K562 (cell line): ENCODE results near the gene SNRPA. TPM values are rescaled to one million over a fixed set of nuclear protein-coding genes. Genes with fewer than 3 reads are reported as not detected.
A peak's percentile ranks its signal among the peaks of the same experiment; 100 is the strongest.

Experiments
- ATAC-seq: fragments of 200-7000 bp; cut with Tn5 transposase; 3 replicates; pipeline ENCODE4 v1.9.1; 2020; ENCODE audit warnings: moderate library complexity
- BruUV-seq: library from RNA; stranded (reverse); fragments of 400-500 nt; replicated peaks from 2 replicates; lab custom pipeline; 2021; lab: Mats Ljungman, UMichigan
- CTCF ChIA-PET: fragments of 300-600 bp; formaldehyde crosslinking; extraction: SDS; loops from one replicate; lab custom pipeline; 2021; ENCODE audit warnings: low intra/inter-chr PET ratio; lab: Yijun Ruan, JAX
- POLR2A ChIA-PET: fragments of 300-600, 350-650 bp; sonication (Branson Sonifier 250); formaldehyde crosslinking; extraction: SDS; loops from one replicate; lab custom pipeline; 2021; ENCODE audit warnings: antibody characterized with exemption, inconsistent platforms; lab: Yijun Ruan, JAX
- DNase-seq, 4 experiments: peaks; one replicate each; pipeline versions ENCODE4 v3.0.0 to v3.0.0-alpha.2; 2011 to 2018; ENCODE audit warnings: low spot score in 3 of 4, mixed read lengths in 3 of 4; ENCODE audit errors: extremely low read depth in 1 of 4
- FAIRE-seq: peaks from 2 replicates; lab custom pipeline; 2011; peaks lifted over from hg19 to GRCh38; lab: Jason Lieb, UNC
- H2AFZ ChIP-seq: 2 replicates; pipeline ENCODE4 v1.6.0; 2011; ENCODE audit warnings: low read depth, low read length, control low read depth, inconsistent platforms
- H3K27ac ChIP-seq: fragments of 200-600 bp; 3 replicates; pipeline ENCODE4 v1.8.0; 2011; ENCODE audit warnings: low read depth, mild to moderate bottlenecking, control low read depth, inconsistent platforms, low read length, moderate library complexity, mixed read lengths; ENCODE audit errors: extremely low read depth
- H3K27me3 ChIP-seq, 2 experiments: fragments of 300-600 bp in 1 of 2; 2 replicates in 1 of 2; 3 replicates in 1 of 2; pipeline versions ENCODE4 v1.6.0 to v1.8.0; 2011; ENCODE audit warnings: inconsistent platforms in 2 of 2, low read length in 2 of 2, mild to moderate bottlenecking in 1 of 2, mixed read lengths in 1 of 2, moderate library complexity in 1 of 2; ENCODE audit not compliant: control insufficient read depth in 2 of 2, insufficient read depth in 2 of 2
- H3K36me3 ChIP-seq: fragments of 300-600 bp; 3 replicates; pipeline ENCODE4 v1.8.0; 2011; ENCODE audit warnings: mild to moderate bottlenecking, low read length, inconsistent platforms; ENCODE audit not compliant: control insufficient read depth, insufficient read depth
- H3K4me1 ChIP-seq, 2 experiments: fragments of 200-600 bp in 1 of 2; replicated peaks in 1 of 2; 2 replicates in 1 of 2; 3 replicates in 1 of 2; pipeline versions ENCODE4 v1.5.1 to v1.8.0; 2011; ENCODE audit warnings: inconsistent platforms in 2 of 2, low read length in 2 of 2, mild to moderate bottlenecking in 1 of 2, mixed read lengths in 1 of 2, moderate library complexity in 1 of 2; ENCODE audit not compliant: control insufficient read depth in 2 of 2, insufficient read depth in 2 of 2
- H3K4me2 ChIP-seq: 2 replicates; pipeline ENCODE4 v1.6.1; 2011; ENCODE audit warnings: low read length, control low read depth, inconsistent platforms, mixed read lengths; ENCODE audit not compliant: insufficient read depth
- H3K4me3 ChIP-seq: fragments of 200-600 bp; sonication (generic), shearing (Covaris generic); 2 replicates; pipeline ENCODE4 v1.5.1; 2016; ENCODE audit warnings: control low read depth, inconsistent platforms
- H3K79me2 ChIP-seq: fragments of 200-600 bp; 3 replicates; pipeline ENCODE4 v1.8.0; 2011; ENCODE audit warnings: low read length, inconsistent platforms; ENCODE audit not compliant: control insufficient read depth, insufficient read depth
- H3K9ac ChIP-seq, 2 experiments: 2 replicates each; pipeline versions ENCODE4 v1.6.0 to v1.6.1; 2011; ENCODE audit warnings: low read depth in 2 of 2, low read length in 2 of 2, control low read depth in 1 of 2, inconsistent platforms in 1 of 2, mild to moderate bottlenecking in 1 of 2, mixed read lengths in 1 of 2; ENCODE audit not compliant: insufficient read depth in 1 of 2
- H3K9me1 ChIP-seq: one replicate; pipeline ENCODE4 v1.6.0; 2011; ENCODE audit warnings: inconsistent platforms, mild to moderate bottlenecking, low read length, moderate library complexity; ENCODE audit not compliant: control insufficient read depth, insufficient read depth
- H3K9me3 ChIP-seq: replicated peaks from 2 replicates; pipeline ENCODE4 v1.5.1; 2011; ENCODE audit warnings: low read depth, low read length, inconsistent platforms; ENCODE audit not compliant: control insufficient read depth, insufficient read depth
- H4K20me1 ChIP-seq: replicated peaks from 2 replicates; pipeline ENCODE4 v1.6.1; 2011; ENCODE audit warnings: low read length, inconsistent platforms, mixed read lengths; ENCODE audit not compliant: control insufficient read depth, insufficient read depth
- MED1 ChIP-seq: sonication (generic); formaldehyde crosslinking; IDR thresholded peaks from 2 replicates; pipeline ENCODE4 v1.8.1; 2023; ENCODE audit warnings: missing genetic modification reagents, borderline replicate concordance
- RBM25 ChIP-seq: fragments of 200-400 bp; formaldehyde crosslinking; IDR thresholded peaks from 2 replicates; pipeline ENCODE4 v1.6.1; 2018; ENCODE audit warnings: low read length, low read depth, moderate library complexity; ENCODE audit not compliant: severe bottlenecking
- ZNF239 ChIP-seq: fragments of 250-450 bp; sonication (Bioruptor Pico); IDR thresholded peaks from 2 replicates; pipeline ENCODE4 v1.4.0; 2020; ENCODE audit warnings: mild to moderate bottlenecking
- ZNF274 ChIP-seq: IDR thresholded peaks from 2 replicates; pipeline ENCODE4 v1.6.1; 2011; ENCODE audit warnings: low read depth, mild to moderate bottlenecking, low read length, moderate library complexity, borderline replicate concordance
- ZNF445 ChIP-seq: fragments of 250-450 bp; sonication (Bioruptor Pico); IDR thresholded peaks from 2 replicates; pipeline ENCODE4 v1.4.0; 2020; ENCODE audit warnings: low read depth, mild to moderate bottlenecking, moderate library complexity
- WGBS: fragments of 100-300 bp; shearing (Covaris generic); methylation state at CpG from one replicate; pipeline ENCODE4 v1.1.6; 2016; ENCODE audit warnings: low coverage, mixed read lengths; ENCODE audit not compliant: insufficient coverage; ENCODE audit errors: missing lambda C conversion rate; 5-methylcytosine and 5-hydroxymethylcytosine counted together
- in situ Hi-C: fragments of 300-500 bp; cut with MboI; formaldehyde crosslinking; loops from 4 replicates; pipeline ENCODE4 v1.15.0; 2018; ENCODE audit warnings: inconsistent platforms, mixed read lengths
- intact Hi-C: fragments of 100-400 bp; cut with micrococcal nuclease; formaldehyde crosslinking; loops from 2 replicates; pipeline ENCODE4 v1.14.2; 2022
- polyA plus RNA-seq, 8 experiments: library from polyadenylated mRNA; depleted of rRNA in 4 of 8; stranded (reverse) in 5 of 8; unstranded in 3 of 8; fragments of >200 nt; fragmentation: Nextera tagmentation in 2 of 8; fragmentation: Illumina TruSeq in 1 of 8; extraction: Ambion mirVana in 2 of 8; extraction: Trizol in 1 of 8; gene quantifications; 2 replicates each; pipeline versions ENCODE4 v1.2.1 to v1.2.3, GENCODE V29; 2011 to 2014; ENCODE audit warnings: inconsistent platforms in 1 of 8, missing spikeins in 1 of 8
- total RNA-seq, 7 experiments: library from RNA; depleted of rRNA in 6 of 7; stranded (reverse); fragments of >200 nt in 6 of 7; fragmentation: Illumina TruSeq in 2 of 7; extraction: Trizol in 2 of 7; gene quantifications; 2 replicates each; pipeline versions ENCODE4 v1.2.1 to v1.2.3, GENCODE V29; 2011 to 2021; ENCODE audit warnings: low replicate concordance in 1 of 7
- TF ChIP-seq, protein P1 (sequence below): fragments of 450-650 bp; IDR thresholded peaks from 2 replicates; pipeline ENCODE4 v1.6.1; 2016; ENCODE audit warnings: mild to moderate bottlenecking, moderate library complexity
- TF ChIP-seq, protein P2 (sequence below): fragments of 450-650 bp; IDR thresholded peaks from 2 replicates; pipeline ENCODE4 v1.6.1; 2016

The SNRPA gene
- total and polyA plus RNA-seq, 9 of the 15 experiments (the other 6 are each of a cell fraction or from before 2014, with no cell fraction given), result 16.3 to 311 (median 193) TPM

DNA sequence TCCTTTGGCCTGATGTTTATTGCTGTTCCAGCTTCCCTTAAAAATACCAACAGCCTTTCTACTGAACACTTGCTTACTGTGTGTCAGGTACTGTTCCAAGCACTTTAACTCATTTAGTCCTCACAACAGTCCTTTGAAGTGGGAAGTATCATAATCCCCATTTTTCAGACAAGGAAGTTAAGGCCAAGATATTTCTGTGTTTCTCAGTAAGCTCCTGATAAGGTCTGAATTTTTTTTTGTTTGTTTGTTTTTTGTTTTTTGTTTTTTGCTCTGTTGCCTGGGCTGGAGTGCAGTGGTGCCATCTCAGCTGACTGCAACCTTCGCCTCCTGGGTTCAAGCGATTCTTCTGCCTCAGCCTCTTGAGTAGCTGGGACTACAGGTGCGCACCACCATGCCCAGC, 7.5 kb downstream of the SNRPA start:
- POLR2A ChIA-PET, result interaction anchor here (1.2 to 2.3 kb wide), 3 partner anchors 8 to 19 kb away, joined by 4 to 8 read pairs (median 6); partner anchors contain the start of genes ACTMAP and RAB4B

More for the DNA sequence above, 7.5 kb downstream of the SNRPA start:
- H3K4me1 ChIP-seq, result peaks cover 14 to 24% of the 10 kb centered on the region in 2 experiments; a peak in 4 of 5 replicates
- H4K20me1 ChIP-seq, result peaks cover 29% of the 10 kb centered on the region
- no peak overlapping the region for H2AFZ ChIP-seq
- no peaks in the 10 kb centered on the region for H3K9me3 ChIP-seq
- 93% methylated on average over 3 of the region's 3 CpGs for WGBS
- H3K36me3 ChIP-seq, result peaks cover 93% of the 10 kb centered on the region
- no peak for DNase-seq
- TF ChIP-seq ZNF445 (CRISPR knock-in tag) (no peak), ZNF274 (no peak), ZNF239 (CRISPR knock-in tag) (peak; percentile 79), MED1 (CRISPR knock-in tag) (no peak), RBM25 (peak; percentile 35)
- TF ChIP-seq, protein P1, sequence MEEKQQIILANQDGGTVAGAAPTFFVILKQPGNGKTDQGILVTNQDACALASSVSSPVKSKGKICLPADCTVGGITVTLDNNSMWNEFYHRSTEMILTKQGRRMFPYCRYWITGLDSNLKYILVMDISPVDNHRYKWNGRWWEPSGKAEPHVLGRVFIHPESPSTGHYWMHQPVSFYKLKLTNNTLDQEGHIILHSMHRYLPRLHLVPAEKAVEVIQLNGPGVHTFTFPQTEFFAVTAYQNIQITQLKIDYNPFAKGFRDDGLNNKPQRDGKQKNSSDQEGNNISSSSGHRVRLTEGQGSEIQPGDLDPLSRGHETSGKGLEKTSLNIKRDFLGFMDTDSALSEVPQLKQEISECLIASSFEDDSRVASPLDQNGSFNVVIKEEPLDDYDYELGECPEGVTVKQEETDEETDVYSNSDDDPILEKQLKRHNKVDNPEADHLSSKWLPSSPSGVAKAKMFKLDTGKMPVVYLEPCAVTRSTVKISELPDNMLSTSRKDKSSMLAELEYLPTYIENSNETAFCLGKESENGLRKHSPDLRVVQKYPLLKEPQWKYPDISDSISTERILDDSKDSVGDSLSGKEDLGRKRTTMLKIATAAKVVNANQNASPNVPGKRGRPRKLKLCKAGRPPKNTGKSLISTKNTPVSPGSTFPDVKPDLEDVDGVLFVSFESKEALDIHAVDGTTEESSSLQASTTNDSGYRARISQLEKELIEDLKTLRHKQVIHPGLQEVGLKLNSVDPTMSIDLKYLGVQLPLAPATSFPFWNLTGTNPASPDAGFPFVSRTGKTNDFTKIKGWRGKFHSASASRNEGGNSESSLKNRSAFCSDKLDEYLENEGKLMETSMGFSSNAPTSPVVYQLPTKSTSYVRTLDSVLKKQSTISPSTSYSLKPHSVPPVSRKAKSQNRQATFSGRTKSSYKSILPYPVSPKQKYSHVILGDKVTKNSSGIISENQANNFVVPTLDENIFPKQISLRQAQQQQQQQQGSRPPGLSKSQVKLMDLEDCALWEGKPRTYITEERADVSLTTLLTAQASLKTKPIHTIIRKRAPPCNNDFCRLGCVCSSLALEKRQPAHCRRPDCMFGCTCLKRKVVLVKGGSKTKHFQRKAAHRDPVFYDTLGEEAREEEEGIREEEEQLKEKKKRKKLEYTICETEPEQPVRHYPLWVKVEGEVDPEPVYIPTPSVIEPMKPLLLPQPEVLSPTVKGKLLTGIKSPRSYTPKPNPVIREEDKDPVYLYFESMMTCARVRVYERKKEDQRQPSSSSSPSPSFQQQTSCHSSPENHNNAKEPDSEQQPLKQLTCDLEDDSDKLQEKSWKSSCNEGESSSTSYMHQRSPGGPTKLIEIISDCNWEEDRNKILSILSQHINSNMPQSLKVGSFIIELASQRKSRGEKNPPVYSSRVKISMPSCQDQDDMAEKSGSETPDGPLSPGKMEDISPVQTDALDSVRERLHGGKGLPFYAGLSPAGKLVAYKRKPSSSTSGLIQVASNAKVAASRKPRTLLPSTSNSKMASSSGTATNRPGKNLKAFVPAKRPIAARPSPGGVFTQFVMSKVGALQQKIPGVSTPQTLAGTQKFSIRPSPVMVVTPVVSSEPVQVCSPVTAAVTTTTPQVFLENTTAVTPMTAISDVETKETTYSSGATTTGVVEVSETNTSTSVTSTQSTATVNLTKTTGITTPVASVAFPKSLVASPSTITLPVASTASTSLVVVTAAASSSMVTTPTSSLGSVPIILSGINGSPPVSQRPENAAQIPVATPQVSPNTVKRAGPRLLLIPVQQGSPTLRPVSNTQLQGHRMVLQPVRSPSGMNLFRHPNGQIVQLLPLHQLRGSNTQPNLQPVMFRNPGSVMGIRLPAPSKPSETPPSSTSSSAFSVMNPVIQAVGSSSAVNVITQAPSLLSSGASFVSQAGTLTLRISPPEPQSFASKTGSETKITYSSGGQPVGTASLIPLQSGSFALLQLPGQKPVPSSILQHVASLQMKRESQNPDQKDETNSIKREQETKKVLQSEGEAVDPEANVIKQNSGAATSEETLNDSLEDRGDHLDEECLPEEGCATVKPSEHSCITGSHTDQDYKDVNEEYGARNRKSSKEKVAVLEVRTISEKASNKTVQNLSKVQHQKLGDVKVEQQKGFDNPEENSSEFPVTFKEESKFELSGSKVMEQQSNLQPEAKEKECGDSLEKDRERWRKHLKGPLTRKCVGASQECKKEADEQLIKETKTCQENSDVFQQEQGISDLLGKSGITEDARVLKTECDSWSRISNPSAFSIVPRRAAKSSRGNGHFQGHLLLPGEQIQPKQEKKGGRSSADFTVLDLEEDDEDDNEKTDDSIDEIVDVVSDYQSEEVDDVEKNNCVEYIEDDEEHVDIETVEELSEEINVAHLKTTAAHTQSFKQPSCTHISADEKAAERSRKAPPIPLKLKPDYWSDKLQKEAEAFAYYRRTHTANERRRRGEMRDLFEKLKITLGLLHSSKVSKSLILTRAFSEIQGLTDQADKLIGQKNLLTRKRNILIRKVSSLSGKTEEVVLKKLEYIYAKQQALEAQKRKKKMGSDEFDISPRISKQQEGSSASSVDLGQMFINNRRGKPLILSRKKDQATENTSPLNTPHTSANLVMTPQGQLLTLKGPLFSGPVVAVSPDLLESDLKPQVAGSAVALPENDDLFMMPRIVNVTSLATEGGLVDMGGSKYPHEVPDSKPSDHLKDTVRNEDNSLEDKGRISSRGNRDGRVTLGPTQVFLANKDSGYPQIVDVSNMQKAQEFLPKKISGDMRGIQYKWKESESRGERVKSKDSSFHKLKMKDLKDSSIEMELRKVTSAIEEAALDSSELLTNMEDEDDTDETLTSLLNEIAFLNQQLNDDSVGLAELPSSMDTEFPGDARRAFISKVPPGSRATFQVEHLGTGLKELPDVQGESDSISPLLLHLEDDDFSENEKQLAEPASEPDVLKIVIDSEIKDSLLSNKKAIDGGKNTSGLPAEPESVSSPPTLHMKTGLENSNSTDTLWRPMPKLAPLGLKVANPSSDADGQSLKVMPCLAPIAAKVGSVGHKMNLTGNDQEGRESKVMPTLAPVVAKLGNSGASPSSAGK, result no peak
- TF ChIP-seq, protein P2, sequence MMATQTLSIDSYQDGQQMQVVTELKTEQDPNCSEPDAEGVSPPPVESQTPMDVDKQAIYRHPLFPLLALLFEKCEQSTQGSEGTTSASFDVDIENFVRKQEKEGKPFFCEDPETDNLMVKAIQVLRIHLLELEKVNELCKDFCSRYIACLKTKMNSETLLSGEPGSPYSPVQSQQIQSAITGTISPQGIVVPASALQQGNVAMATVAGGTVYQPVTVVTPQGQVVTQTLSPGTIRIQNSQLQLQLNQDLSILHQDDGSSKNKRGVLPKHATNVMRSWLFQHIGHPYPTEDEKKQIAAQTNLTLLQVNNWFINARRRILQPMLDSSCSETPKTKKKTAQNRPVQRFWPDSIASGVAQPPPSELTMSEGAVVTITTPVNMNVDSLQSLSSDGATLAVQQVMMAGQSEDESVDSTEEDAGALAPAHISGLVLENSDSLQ, result no peak
- in situ Hi-C loops, result no loop called here
- H3K4me3 ChIP-seq, result no peak overlapping the region
- H3K9ac ChIP-seq, result no peak overlapping the region
- FAIRE-seq, result no peak
- CTCF ChIA-PET, result no interaction called here
- H3K9me1 ChIP-seq, result peaks cover 3% of the 10 kb centered on the region
- no peak for ATAC-seq
- H3K79me2 ChIP-seq, result peaks cover 67% of the 10 kb centered on the region
- no TSS peak for BruUV-seq
- H3K27ac ChIP-seq, result no peak overlapping the region
- H3K4me2 ChIP-seq, result no peak overlapping the region
- intact Hi-C loops, result no loop called here
- no peaks in the 10 kb centered on the region for H3K27me3 ChIP-seq
